ENCODE measurements around the gene CDCA3. TPM values are rescaled to one million over a fixed set of nuclear protein-coding genes. Genes with fewer than 3 reads are reported as not detected.
A peak's percentile ranks its signal among the peaks of the same experiment; 100 is the strongest.
"Not testable (repeated sequence)": the region's sequence is repeated elsewhere in the genome, so short reads cannot be mapped to it uniquely, and the experiment has no call there.

Gene CDCA3
- total RNA-seq = 6.0 and 14.6 TPM in 2 replicates

- DNase-seq (ENCODE audit: extremely low read depth, low read depth, low spot score) = peak; percentile 96
Measured at GRCh38 chr12:6851153-6851920, at the start of gene CDCA3. CDCA3 (minus strand) TSS chr12:6851286; CDS start chr12:6850952, 334 bp downstream.

GRCh38 chr12:6899837-6900519, 48.9 kb upstream of the CDCA3 start:
- peak; percentile 33 for DNase-seq (ENCODE audit: extremely low read depth, low read depth, low spot score)

- no peak for DNase-seq (ENCODE audit: extremely low read depth, low read depth, low spot score)
Measured at GRCh38 chr12:6899427-6899826, 48.3 kb upstream of the CDCA3 start.

GRCh38 chr12:6896846-6897435, 45.9 kb upstream of the CDCA3 start:
- DNase-seq (ENCODE audit: extremely low read depth, low read depth, low spot score) = no peak

- DNase-seq (ENCODE audit: extremely low read depth, low read depth, low spot score) = no peak
Measured at GRCh38 chr12:6894321-6894720, 43.2 kb upstream of the CDCA3 start.

GRCh38 chr12:6892683-6893082, 41.6 kb upstream of the CDCA3 start:
- DNase-seq (ENCODE audit: extremely low read depth, low read depth, low spot score) = not testable (repeated sequence)

- no peak for DNase-seq (ENCODE audit: extremely low read depth, low read depth, low spot score)
Measured at GRCh38 chr12:6891646-6892001, 40.5 kb upstream of the CDCA3 start.

GRCh38 chr12:6890789-6891645, 39.9 kb upstream of the CDCA3 start:
- no peak for DNase-seq (ENCODE audit: extremely low read depth, low read depth, low spot score)

- not testable (repeated sequence) for DNase-seq (ENCODE audit: extremely low read depth, low read depth, low spot score)
Measured at GRCh38 chr12:6889775-6890573, 38.9 kb upstream of the CDCA3 start.

GRCh38 chr12:6888794-6889193, 37.7 kb upstream of the CDCA3 start:
- not testable (repeated sequence) for DNase-seq (ENCODE audit: extremely low read depth, low read depth, low spot score)

GRCh38 chr12:6888360-6888759, 37.3 kb upstream of the CDCA3 start:
- DNase-seq (ENCODE audit: extremely low read depth, low read depth, low spot score) = no peak

GRCh38 chr12:6887460-6887859, 36.4 kb upstream of the CDCA3 start:
- DNase-seq (ENCODE audit: extremely low read depth, low read depth, low spot score) = no peak

GRCh38 chr12:6886206-6886999, 35.3 kb upstream of the CDCA3 start:
- not testable (repeated sequence) for DNase-seq (ENCODE audit: extremely low read depth, low read depth, low spot score)

- DNase-seq (ENCODE audit: extremely low read depth, low read depth, low spot score) = no peak
Measured at GRCh38 chr12:6884539-6884938, 33.5 kb upstream of the CDCA3 start.

GRCh38 chr12:6883683-6884082, 32.6 kb upstream of the CDCA3 start:
- DNase-seq (ENCODE audit: extremely low read depth, low read depth, low spot score) = no peak

GRCh38 chr12:6883252-6883651, 32.2 kb upstream of the CDCA3 start:
- no peak for DNase-seq (ENCODE audit: extremely low read depth, low read depth, low spot score)

- DNase-seq (ENCODE audit: extremely low read depth, low read depth, low spot score) = not testable (repeated sequence)
Measured at GRCh38 chr12:6879824-6880223, 28.7 kb upstream of the CDCA3 start.

GRCh38 chr12:6874015-6874368, 22.9 kb upstream of the CDCA3 start:
- DNase-seq (ENCODE audit: extremely low read depth, low read depth, low spot score) = not testable (repeated sequence)

Measured in glomerular endothelial cell (primary cell).